ENCODE results near the gene UBTD1.

UBTD1 gene

DNA sequence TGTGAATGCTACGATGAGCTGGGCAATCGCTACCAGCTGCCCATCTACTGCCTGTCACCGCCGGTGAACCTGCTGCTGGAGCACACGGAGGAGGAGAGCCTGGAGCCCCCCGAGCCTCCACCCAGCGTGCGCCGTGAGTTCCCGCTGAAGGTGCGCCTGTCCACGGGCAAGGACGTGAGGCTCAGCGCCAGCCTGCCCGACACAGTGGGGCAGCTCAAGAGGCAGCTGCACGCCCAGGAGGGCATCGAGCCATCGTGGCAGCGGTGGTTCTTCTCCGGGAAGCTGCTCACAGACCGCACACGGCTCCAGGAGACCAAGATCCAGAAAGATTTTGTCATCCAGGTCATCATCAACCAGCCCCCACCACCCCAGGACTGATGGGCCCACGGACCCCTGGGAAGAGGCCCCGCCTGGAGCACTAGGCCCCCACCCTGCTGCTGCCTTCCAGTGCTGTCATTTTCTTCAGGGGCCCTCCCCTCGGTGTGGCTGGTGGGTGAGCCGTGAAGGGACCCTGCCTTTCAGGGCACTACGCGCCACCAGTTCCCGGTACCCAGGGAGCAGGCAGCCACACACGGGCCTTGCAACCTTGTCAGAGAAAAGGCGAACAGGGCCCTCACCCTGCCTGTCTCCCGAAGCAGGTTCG, 71.5 kb downstream of the UBTD1 start:
- Histone ChIP-seq H3K9me3 (ENCODE audit: severe bottlenecking) (no peaks in the 10 kb centered on the region), H3K27ac (no peak overlapping the region)
- TF ChIP-seq, protein P1, sequence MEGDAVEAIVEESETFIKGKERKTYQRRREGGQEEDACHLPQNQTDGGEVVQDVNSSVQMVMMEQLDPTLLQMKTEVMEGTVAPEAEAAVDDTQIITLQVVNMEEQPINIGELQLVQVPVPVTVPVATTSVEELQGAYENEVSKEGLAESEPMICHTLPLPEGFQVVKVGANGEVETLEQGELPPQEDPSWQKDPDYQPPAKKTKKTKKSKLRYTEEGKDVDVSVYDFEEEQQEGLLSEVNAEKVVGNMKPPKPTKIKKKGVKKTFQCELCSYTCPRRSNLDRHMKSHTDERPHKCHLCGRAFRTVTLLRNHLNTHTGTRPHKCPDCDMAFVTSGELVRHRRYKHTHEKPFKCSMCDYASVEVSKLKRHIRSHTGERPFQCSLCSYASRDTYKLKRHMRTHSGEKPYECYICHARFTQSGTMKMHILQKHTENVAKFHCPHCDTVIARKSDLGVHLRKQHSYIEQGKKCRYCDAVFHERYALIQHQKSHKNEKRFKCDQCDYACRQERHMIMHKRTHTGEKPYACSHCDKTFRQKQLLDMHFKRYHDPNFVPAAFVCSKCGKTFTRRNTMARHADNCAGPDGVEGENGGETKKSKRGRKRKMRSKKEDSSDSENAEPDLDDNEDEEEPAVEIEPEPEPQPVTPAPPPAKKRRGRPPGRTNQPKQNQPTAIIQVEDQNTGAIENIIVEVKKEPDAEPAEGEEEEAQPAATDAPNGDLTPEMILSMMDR (IDR thresholded peaks at IDR 0.05; ENCODE audit: low read depth, low read length), result no peak

DNA sequence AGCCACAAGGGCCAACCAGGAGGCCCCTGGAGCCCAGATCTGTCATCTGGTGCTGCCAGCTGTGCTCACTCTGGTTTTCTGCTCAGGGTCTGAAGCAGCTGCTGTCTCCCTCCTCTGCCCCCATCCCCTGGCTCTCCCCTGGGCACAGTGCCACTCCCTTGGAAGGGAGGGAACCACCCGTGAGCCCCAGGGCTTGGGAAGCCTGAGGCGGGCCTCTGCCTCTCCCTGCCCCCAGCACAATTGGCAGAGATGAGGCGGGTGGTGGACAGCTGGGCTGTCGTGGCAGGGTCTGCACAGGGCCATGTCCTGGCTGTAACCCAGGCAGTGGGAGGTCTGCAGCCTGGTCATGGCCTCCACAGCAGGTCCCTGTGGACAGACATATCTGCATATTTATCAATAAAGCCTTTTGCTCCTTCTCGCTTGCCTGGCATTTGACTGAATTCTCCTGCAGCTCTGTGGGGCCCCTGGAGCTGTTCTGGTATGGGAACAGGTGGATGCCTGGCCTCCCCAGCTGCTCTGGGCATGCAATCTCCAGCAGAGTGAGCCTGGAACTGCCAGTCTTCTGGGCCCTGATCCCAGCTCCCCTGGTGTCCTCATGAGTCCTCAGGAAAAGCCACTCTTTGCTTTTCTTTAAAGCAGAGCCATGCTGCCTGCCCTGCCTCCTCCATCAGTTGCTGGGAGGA, 72.2 kb downstream of the UBTD1 start:
- Histone ChIP-seq H3K27me3 (ENCODE audit: insufficient read depth, low read depth, severe bottlenecking) (no peaks in the 10 kb centered on the region), H3K9me3 (ENCODE audit: severe bottlenecking) (no peaks in the 10 kb centered on the region), H3K27ac (no peak overlapping the region), H3K4me3 (ENCODE audit: low read depth, low read length) (no peak overlapping the region), H3K36me3 (no peaks in the 10 kb centered on the region)
- TF ChIP-seq, protein P1 (IDR thresholded peaks at IDR 0.05; ENCODE audit: low read depth, low read length), result no peak
- DNase-seq, result peak; percentile 46

More for the DNA sequence above, 71.5 kb downstream of the UBTD1 start:
- no peaks in the 10 kb centered on the region for H3K36me3 ChIP-seq
- H3K27me3 ChIP-seq (ENCODE audit: insufficient read depth, low read depth, severe bottlenecking), result no peaks in the 10 kb centered on the region
- no peak for DNase-seq
- H3K4me3 ChIP-seq (ENCODE audit: low read depth, low read length), result no peak overlapping the region

DNA sequence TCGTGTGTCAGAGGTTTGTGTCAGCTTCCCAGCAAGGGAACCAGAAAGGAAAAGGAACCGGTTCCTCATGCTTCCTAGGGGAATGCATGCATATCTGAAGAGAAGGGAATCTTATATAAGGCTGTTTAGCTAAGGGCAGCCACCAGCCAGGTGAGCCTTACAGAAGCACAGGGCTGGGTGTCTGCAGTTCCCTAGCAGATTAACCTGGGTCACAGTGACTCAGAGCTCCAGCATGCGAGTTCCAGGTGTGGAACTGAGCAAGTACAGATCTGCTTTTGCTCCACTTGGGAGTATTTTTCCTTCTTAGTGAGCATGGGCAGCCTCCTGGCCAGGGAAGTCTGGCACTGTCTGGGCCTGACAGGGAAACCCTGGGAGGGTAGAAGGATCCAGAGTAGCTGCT, 72.9 kb downstream of the UBTD1 start:
- Histone ChIP-seq H3K36me3 (no peaks in the 10 kb centered on the region), H3K27ac (peak overlapping the region; percentile 32; the same call in 1 of the 2 replicates), H3K27me3 (ENCODE audit: insufficient read depth, low read depth, severe bottlenecking) (no peaks in the 10 kb centered on the region), H3K9me3 (ENCODE audit: severe bottlenecking) (no peaks in the 10 kb centered on the region), H3K4me3 (ENCODE audit: low read depth, low read length) (no peak overlapping the region)
- TF ChIP-seq, protein P1 (IDR thresholded peaks at IDR 0.05; ENCODE audit: low read depth, low read length), result no peak
- no peak for DNase-seq

DNA sequence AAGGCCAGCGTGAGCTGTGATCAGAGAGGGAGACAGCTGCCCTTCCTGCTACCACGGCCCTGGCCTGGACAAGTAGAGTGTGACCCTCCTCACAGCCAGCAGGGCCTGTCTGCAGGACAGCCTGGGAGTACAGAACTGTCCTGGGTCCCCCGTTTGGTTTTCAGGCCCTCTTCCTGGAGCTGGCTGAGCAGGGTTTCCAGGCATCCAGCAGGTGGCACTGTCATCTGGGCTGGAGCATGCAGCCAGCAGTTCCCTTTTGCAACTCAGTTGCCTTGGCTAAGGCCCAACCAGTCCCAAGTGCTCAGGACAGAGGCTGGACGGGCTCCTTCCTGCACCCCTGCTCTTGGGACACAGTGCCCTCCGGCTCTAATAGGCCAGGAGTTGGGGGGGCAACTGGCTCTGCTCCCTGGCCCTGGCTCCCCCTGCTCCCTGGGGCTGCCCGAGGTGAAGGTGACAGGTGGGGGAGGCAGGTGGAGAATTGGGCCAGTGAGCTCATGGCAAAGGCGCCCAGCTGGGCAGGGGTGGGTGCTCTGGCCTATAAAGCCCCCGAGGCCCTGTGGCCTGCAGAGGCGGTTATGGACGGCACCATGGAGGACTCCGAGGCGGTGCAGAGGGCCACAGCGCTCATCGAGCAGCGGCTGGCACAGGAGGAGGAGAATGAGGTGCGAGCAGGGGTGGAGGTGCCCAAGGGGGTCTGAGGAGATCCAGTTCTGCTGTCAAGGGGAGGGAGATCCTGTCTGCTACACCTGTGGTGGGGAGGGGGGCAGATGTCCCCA, 73.7 kb downstream of the UBTD1 start, which contains the start of gene ANKRD2:
ANKRD2 (plus strand) TSS at position 566 of the 776 bp plus-strand sequence; CDS start at position 576, 10 bp downstream.
- H3K27me3 ChIP-seq (ENCODE audit: insufficient read depth, low read depth, severe bottlenecking), result no peaks in the 10 kb centered on the region
- DNase-seq, result peak; percentile 77
- TF ChIP-seq, protein P1 (IDR thresholded peaks at IDR 0.05; ENCODE audit: low read depth, low read length), result peak; percentile 99
- H3K27ac ChIP-seq, result peak within 1 kb of the TSS; percentile 32; the same call in 1 of the 2 replicates
- no peaks in the 10 kb centered on the region for H3K9me3 ChIP-seq (ENCODE audit: severe bottlenecking)
- H3K4me3 ChIP-seq (ENCODE audit: low read depth, low read length), result no peak within 1 kb of the TSS
- no peaks in the 10 kb centered on the region for H3K36me3 ChIP-seq

DNA sequence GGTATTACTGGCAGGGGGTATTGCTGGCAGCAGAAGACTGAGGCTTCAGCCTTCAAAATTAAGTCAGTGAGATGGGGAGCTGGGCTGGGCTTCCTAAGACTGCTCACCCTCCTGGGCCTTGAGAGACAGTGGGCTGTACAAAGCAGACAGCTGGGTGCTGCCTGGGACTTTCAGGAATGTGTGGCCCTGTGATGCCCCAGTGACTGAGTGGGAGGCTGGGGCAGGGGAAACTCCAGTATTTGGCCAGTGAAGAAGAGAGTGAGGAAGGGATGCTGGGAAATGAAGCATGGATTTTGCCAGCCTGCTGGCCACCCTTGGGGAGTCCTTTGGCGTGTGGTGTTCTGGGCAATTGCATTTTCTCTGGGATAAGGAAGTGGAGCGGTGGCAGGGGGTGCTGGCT, 74.3 kb downstream of the UBTD1 start:
- Histone ChIP-seq H3K4me3 (ENCODE audit: low read depth, low read length) (no peak overlapping the region), H3K27me3 (ENCODE audit: insufficient read depth, low read depth, severe bottlenecking) (no peaks in the 10 kb centered on the region), H3K36me3 (no peaks in the 10 kb centered on the region), H3K27ac (no peak overlapping the region), H3K9me3 (ENCODE audit: severe bottlenecking) (no peaks in the 10 kb centered on the region)
- DNase-seq, result no peak
- TF ChIP-seq, protein P1 (IDR thresholded peaks at IDR 0.05; ENCODE audit: low read depth, low read length), result no peak

All from WERI-Rb-1 (cell line).